ENCODE data around the gene CLDN6.

Gene CLDN6

DNA sequence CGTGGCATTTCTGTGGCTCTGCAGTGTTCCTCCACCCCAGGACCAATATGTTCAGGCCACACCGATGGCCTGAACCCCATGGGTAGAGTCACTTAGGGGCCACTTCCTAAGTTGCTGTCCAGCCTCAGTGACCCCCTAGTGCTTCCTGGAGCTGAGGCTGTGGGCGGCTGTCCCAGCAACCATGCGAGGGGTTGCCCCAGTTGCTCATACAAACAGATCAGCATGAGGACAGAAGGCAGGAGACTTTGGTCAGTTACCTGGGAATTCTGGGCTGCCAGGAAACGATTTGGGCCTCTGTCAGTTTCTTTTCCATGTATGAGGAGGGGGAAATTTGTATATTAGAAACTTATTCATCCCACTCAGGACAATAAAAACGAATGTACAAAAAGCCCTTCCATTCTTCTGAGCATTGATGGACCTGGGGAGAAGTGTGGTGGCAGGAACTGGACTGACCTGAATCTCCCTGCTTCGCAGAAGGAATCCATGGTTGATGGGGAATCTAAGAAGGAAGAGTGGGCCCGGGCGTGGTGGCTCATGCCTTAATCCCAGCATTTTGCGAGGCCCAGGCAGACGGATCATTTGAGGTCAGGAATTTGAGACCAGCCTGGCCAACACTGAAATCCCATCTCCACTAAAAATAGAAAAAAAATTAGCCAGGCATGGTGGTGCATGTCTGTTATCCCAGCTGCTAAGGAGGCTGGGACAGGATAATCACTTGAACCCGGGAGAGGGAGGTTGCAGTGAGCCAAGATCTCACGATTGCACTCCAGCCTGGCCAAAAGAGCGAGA is 42.5 kb upstream of the CLDN6 start:
- H3K27ac ChIP-seq: no peak overlapping the region
- TF ChIP-seq, protein P1, sequence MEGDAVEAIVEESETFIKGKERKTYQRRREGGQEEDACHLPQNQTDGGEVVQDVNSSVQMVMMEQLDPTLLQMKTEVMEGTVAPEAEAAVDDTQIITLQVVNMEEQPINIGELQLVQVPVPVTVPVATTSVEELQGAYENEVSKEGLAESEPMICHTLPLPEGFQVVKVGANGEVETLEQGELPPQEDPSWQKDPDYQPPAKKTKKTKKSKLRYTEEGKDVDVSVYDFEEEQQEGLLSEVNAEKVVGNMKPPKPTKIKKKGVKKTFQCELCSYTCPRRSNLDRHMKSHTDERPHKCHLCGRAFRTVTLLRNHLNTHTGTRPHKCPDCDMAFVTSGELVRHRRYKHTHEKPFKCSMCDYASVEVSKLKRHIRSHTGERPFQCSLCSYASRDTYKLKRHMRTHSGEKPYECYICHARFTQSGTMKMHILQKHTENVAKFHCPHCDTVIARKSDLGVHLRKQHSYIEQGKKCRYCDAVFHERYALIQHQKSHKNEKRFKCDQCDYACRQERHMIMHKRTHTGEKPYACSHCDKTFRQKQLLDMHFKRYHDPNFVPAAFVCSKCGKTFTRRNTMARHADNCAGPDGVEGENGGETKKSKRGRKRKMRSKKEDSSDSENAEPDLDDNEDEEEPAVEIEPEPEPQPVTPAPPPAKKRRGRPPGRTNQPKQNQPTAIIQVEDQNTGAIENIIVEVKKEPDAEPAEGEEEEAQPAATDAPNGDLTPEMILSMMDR (conservative IDR thresholded peaks at IDR 0.05): no peak

DNA sequence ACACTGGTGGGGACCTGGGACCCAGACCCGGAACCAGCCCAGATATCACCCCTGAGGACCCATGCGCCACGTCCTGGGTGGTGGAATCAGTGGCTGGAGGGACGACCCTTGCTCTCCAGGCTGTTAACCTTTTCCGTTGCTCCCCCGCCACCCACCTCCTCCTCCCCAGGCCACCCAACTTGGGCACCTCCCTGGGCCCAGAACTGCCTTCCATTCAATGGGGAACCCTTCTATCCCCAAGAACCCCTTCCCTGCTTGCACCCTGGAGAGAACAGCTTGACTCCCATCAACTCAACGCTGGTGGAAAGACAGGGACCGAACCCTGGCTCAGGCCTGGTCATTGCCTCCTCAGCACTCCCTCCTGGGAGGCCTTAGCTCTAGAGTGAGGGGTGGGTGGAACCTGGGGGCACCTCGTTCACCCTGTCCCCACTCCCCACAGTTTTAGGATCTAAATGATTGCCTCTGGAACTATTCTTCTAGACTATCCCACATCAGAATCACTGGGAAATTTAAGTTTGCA is 41.8 kb upstream of the CLDN6 start:
- TF ChIP-seq, protein P1 (conservative IDR thresholded peaks at IDR 0.05): no peak
- peak overlapping the region; percentile 68; the same call in 1 of the 2 replicates for H3K27ac ChIP-seq

DNA sequence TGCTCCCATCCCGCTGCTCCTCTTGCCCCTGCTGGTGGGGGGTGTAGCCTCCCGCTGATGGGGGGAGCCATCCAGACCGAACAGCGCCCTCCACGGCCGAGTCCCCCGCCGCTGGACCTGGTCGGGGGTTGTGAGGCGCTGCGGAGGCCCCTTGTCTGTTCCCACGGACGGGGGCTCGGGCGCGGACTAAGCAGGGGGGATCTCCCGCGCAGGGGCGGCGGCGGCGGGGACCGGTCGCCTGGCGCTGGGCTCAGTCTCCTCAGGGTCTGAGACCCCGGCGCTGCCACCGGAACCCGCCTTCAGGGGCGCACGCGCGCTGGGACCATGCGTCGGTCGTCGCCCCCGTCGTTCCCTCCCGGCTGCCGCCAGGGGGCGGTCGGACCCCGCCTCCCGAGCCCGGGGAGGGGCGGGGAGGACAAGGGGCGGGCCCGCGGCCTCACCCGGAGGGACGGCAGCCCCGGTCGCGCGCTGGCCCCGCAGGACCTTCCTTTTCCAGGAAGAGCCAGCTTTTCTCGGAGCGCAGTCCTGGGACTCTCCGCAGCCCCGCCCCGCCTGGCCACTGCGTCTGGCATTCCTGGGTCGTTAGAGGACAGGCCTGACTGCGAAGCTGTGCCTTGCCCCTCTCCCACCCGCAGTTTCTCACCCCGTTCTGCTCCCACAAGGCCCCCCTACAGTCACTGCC is 41.2 kb upstream of the CLDN6 start:
- TF ChIP-seq, protein P1 (conservative IDR thresholded peaks at IDR 0.05): peak; percentile 83
- H3K27ac ChIP-seq: peak overlapping the region; percentile 68; the same call in 1 of the 2 replicates

DNA sequence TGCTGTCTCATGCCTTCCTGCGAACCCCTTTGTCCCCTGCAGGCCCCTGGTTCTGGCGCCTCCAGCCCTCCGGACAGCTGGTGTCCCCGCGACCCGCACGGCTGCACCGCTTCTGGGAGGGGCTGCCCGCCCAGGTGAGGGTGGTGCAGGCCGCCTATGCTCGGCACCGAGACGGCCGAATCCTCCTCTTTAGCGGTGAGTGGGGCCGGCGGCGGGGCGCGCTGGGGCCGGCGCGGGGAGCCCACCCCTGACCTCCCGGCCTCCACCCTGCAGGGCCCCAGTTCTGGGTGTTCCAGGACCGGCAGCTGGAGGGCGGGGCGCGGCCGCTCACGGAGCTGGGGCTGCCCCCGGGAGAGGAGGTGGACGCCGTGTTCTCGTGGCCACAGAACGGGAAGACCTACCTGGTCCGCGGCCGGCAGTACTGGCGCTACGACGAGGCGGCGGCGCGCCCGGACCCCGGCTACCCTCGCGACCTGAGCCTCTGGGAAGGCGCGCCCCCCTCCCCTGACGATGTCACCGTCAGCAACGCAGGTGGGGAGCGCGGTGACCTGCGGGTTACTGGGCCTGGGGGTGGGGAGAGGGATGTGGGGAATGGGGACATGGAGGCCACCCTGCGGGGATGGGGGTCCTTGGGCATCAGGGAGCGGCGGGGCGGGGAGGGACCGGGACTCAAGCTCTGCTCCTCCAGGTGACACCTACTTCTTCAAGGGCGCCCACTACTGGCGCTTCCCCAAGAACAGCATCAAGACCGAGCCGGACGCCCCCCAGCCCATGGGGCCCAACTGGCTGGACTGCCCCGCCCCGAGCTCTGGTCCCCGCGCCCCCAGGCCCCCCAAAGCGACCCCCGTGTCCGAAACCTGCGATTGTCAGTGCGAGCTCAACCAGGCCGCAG is 40.4 kb upstream of the CLDN6 start:
- H3K27ac ChIP-seq: peak overlapping the region; percentile 68; the same call in 1 of the 2 replicates
- TF ChIP-seq, protein P1 (conservative IDR thresholded peaks at IDR 0.05): no peak

DNA sequence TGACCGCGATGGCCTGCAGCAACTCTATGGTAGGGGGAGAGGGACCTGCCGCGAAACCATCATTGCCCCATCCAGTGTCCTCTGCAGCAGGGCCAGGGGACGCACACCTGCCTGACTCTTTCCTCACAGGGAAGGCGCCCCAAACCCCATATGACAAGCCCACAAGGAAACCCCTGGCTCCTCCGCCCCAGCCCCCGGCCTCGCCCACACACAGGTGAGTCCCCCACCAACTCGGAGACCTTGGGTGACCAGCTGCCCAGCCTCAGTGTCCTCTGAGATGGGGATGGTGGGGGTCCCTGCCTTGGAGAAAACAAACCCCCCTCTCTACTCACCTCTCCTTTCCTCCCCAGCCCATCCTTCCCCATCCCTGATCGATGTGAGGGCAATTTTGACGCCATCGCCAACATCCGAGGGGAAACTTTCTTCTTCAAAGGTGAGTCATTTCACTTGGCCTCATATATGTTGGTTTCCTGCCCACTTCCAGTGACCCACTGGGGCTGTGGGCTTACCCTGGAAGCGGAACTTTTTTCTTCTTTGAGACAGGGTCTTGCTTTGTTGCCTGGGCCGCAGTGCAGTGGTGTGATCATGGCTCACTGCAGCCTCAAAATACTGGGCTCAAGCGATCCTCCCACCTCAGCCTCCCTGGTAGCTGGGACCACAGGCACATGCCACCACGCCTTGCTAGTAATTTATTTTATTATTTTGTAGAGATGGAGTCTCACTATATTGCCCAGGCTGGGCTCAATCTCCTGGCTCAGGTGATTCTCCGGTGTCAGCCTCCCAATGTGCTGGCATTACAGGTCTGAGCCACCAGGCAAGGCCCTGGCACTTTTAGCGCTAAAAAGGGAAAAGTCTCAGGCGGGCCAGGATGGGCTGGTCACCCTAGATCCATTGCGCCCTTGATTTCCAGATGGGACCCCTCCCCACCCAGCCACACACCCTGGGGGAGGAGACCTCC is 39.5 kb upstream of the CLDN6 start:
- H3K27ac ChIP-seq: no peak overlapping the region

More for the DNA sequence above, 39.5 kb upstream of the CLDN6 start:
- TF ChIP-seq, protein P1 (conservative IDR thresholded peaks at IDR 0.05): no peak

Measured in VCaP (cell line).